GM10248 (cell line): ENCODE measurements around the gene APOBEC4.
"Not testable (repeated sequence)": the region's sequence is repeated elsewhere in the genome, so short reads cannot be mapped to it uniquely, and the experiment has no call there.

Source experiments
- CTCF ChIA-PET: fragments of 300-600 bp; sonication (Branson Sonifier 250); formaldehyde crosslinking; extraction: SDS; loops from one replicate; lab custom pipeline; 2021; ENCODE audit warnings: antibody characterized with exemption; lab: Yijun Ruan, JAX
- POLR2A ChIA-PET: fragments of 350-650 bp; sonication (Branson Sonifier 250); formaldehyde crosslinking; extraction: SDS; loops from one replicate; lab custom pipeline; 2020; ENCODE audit warnings: antibody characterized with exemption; lab: Yijun Ruan, JAX
- DNase-seq: peaks from one replicate; pipeline ENCODE4 v3.0.0; 2012; ENCODE audit errors: extremely low spot score
- TF ChIP-seq, protein P1 (sequence below): IDR thresholded peaks from 2 replicates; pipeline ENCODE4 v1.5.1; 2012; ENCODE audit warnings: mild to moderate bottlenecking, low read depth; ENCODE audit errors: extremely low read depth, missing control alignments, control extremely low read depth

Gene APOBEC4

DNA sequence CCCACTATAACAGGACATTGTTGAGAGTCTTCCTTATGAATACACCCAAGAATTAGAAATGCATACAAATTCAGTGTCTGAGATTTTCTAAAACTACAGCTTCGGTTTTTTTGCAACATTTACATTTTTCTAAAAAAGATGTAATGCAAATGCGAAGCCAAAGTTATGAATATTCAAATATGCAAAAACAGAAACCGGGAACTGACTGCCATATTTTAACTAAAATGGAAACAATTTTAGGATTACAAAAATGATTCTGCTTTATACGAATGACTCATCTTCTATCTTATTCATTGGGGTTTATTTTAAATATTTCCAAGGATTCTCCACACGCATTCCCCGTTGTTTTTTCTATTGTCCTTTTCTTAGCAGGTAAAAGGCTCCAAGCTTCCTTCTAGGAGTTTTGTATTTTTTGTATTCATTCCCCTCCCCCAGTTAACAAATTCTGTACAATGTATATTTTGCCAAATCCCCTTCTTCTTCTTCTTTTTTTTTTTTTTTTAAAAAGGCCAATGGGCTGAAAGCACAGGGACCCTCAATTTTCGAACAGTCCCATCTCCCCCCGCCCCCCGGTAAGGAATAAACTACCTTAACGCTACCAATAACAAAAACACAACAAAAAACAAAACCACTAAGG is 18.6 kb downstream of the APOBEC4 start:
- DNase-seq, result no peak
- TF ChIP-seq, protein P1, sequence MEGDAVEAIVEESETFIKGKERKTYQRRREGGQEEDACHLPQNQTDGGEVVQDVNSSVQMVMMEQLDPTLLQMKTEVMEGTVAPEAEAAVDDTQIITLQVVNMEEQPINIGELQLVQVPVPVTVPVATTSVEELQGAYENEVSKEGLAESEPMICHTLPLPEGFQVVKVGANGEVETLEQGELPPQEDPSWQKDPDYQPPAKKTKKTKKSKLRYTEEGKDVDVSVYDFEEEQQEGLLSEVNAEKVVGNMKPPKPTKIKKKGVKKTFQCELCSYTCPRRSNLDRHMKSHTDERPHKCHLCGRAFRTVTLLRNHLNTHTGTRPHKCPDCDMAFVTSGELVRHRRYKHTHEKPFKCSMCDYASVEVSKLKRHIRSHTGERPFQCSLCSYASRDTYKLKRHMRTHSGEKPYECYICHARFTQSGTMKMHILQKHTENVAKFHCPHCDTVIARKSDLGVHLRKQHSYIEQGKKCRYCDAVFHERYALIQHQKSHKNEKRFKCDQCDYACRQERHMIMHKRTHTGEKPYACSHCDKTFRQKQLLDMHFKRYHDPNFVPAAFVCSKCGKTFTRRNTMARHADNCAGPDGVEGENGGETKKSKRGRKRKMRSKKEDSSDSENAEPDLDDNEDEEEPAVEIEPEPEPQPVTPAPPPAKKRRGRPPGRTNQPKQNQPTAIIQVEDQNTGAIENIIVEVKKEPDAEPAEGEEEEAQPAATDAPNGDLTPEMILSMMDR, result no peak
- ChIA-PET POLR2A (no interaction called here), CTCF (interaction anchor here (1.1 to 7.0 kb wide), 15 partner anchors 9 to 280 kb away, joined by 3 to 47 read pairs (median 13); no protein-coding TSS in a partner anchor)

DNA sequence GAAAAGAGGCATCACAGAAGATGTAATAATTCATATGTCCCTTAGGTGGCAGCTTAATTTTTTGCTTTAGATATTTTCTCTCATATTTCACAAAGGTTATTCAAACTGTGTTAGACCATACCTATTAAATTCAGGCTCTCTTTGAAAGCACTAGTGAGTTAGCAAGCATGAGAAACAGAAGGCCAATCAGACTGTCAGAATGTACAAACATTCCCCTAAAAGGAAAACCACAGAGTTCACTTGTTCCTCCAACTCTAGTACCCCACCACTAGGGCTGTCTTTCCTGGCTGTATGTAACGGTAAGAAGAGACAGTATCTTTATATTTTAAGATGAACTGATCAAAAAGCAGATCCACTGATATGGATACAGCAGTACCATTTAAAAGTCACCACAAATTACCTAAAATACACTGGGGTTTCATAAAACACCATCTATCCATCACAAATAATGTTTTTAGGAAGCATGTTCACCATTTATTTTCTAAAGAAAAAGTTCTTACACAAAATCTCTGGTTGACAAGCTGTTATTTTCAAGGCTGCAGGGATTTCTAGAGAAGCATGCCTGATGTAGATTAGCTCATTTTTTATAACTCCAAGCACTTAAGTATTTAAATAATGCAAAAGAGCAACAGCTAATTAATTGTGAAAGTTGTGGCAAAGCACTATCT is 19.3 kb downstream of the APOBEC4 start:
- POLR2A ChIA-PET, result interaction anchor here (1.0 kb wide), 1 partner anchor 22 kb away, joined by 3 read pairs; no protein-coding TSS in a partner anchor

DNA sequence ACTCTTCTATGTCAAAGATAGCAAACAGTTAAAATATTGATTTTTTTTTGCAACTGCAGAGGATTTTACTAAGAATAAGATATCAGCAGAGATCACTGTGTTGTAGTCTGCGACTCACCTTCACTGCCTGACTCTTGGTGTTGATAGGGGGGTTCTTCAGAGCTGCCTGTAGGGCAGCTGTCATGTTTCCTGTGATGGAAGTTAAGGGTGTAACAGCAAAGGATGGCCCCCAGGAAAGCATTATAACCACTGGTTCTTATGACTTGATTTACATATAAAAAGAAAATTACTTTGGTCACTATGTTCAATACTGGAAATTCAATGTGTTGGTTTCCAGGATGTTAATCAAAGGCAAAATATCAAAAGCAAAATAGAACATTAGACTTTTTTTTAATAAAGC is 20.2 kb downstream of the APOBEC4 start:
- no peak for DNase-seq
- CTCF ChIA-PET, result interaction anchor here (0.6 to 7.0 kb wide), 19 partner anchors 7 to 282 kb away, joined by 3 to 47 read pairs (median 13); no protein-coding TSS in a partner anchor

More for the DNA sequence above, 19.3 kb downstream of the APOBEC4 start:
- CTCF ChIA-PET, result interaction anchor here (0.6 to 7.0 kb wide), 18 partner anchors 8 to 281 kb away, joined by 3 to 47 read pairs (median 8); no protein-coding TSS in a partner anchor
- TF ChIP-seq, protein P1, result peak; percentile 13
- peak; percentile 37 for DNase-seq

DNA sequence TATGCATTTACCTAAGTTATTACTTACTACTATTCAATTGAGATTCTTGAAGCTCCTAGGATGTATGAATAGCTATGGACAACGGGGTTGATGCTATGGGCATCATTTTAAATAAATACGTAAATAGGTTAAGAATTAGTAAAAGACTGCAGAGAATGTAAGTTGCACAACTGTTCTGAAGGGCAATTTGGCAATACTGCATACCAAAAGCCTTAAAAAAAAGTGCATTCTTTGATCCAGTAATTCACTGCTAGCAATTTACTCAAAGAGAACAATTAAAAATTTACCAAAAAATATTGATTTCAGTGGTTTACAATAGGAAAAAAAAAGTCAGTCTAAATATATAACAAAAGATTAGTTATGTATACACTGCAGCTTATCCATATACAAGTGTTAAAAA is 21.0 kb downstream of the APOBEC4 start:
- CTCF ChIA-PET, result interaction anchor here (1.1 to 7.0 kb wide), 9 partner anchors 11 to 350 kb away, joined by 4 to 47 read pairs (median 16); no protein-coding TSS in a partner anchor
- no peak for DNase-seq
- TF ChIP-seq, protein P1, result no peak
- POLR2A ChIA-PET, result no interaction called here

More for the DNA sequence above, 20.2 kb downstream of the APOBEC4 start:
- POLR2A ChIA-PET, result interaction anchor here (1.0 kb wide), 1 partner anchor 23 kb away, joined by 3 read pairs; no protein-coding TSS in a partner anchor
- TF ChIP-seq, protein P1, result no peak

DNA sequence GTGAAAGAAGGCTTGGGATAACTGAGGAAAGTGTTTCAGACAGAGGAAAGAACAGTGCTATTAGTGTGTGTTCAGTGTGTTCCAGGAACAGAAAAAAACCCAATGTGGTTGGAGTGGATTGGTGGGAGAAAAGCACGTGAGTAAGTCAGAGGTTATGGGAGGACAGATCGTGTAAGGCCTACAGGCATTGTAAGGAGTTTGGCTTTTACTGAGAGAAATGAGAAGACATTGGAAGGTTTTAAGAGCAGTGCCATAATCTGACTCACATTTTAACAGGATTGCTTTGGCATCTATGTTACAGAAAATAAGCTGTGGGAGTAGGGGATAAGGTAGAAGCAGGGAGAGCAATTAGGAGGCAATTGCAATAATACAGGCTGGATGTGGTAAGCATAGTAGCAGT is 22.4 kb downstream of the APOBEC4 start:
- CTCF ChIA-PET, result interaction anchor here (0.9 to 7.0 kb wide), 7 partner anchors 9 to 349 kb away, joined by 3 to 47 read pairs (median 16); no protein-coding TSS in a partner anchor
- TF ChIP-seq, protein P1, result no peak
- no peak for DNase-seq
- POLR2A ChIA-PET, result no interaction called here

DNA sequence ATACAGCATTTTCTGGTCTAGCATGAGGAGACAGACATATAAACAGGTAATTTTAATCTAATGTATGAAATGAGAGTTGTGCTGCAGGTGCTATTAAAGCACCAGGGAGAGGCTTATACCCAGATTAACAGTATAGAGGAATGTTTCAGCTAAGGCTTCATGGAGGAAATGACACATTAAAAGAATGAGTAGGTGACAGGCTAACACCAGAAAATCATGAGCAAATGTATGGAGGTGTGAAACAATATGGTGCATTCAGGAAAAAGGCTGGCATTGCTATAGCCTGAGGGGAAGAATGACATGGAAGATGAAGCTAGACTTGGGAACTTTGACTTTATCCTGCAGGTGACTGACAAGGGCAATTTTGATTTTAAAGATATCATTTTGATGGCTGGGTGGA is 24.6 kb downstream of the APOBEC4 start:
- ChIA-PET POLR2A (no interaction called here), CTCF (interaction anchor here (1.6 to 5.3 kb wide), 5 partner anchors 8 to 288 kb away, joined by 3 to 18 read pairs (median 8); no protein-coding TSS in a partner anchor)
- DNase-seq, result no peak
- TF ChIP-seq, protein P1, result no peak

DNA sequence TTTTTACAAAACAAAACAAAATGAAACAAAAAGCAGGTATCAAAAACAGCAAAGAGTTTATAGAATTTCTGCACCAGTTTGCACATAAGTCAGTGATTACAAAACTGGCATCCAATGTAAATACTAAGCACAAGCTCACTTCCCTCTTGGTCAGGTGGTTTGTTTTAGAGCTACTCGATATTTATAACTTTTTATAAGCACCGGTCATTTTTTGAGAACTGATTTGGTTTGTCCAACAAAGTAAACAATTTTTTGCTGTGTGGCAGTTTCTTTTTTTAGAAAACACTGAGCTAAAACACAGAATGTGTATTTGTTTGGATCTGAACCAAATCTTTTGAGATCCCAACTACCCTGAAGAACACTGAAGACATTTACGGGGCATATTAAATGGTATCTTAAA is 26.9 kb downstream of the APOBEC4 start:
- DNase-seq, POLR2A ChIA-PET: not testable (repeated sequence)
- CTCF ChIA-PET, result interaction anchor here (0.6 to 4.1 kb wide), 6 partner anchors 8 to 344 kb away, joined by 3 to 20 read pairs (median 8); no protein-coding TSS in a partner anchor
